HG02981 (cell line): ENCODE data around the gene AASDHPPT.
A peak's percentile ranks its signal among the peaks of the same experiment; 100 is the strongest.
"Not testable (repeated sequence)": the region's sequence is repeated elsewhere in the genome, so short reads cannot be mapped to it uniquely, and the experiment has no call there.

Experiments
- ATAC-seq: cut with Tn5 transposase; IDR thresholded peaks from one replicate; pipeline ENCODE4 v1.9.1; 2021; ENCODE audit warnings: mild to moderate bottlenecking, moderate library complexity; ENCODE audit not compliant: unreplicated experiment

AASDHPPT gene

GRCh38 chr11:106077609-106078455 is at the start of gene AASDHPPT:
Gene AASDHPPT, plus strand, starts transcription at chr11:106077662. Its CDS starts 49 bp downstream, at chr11:106077711.
- ATAC-seq = peak; percentile 11

- ATAC-seq = no peak
Measured at GRCh38 chr11:106030609-106031008, 46.9 kb upstream of the AASDHPPT start.

- ATAC-seq = no peak
Measured at GRCh38 chr11:106031202-106031810, 46.2 kb upstream of the AASDHPPT start.

- ATAC-seq = no peak
Measured at GRCh38 chr11:106031936-106032335, 45.5 kb upstream of the AASDHPPT start.

GRCh38 chr11:106032861-106033260 is 44.6 kb upstream of the AASDHPPT start:
- ATAC-seq = no peak

- ATAC-seq = no peak
Measured at GRCh38 chr11:106043540-106043939, 33.9 kb upstream of the AASDHPPT start.

- no peak for ATAC-seq
Measured at GRCh38 chr11:106047631-106048030, 29.8 kb upstream of the AASDHPPT start.

- no peak for ATAC-seq
Measured at GRCh38 chr11:106049727-106050476, 27.6 kb upstream of the AASDHPPT start.

- ATAC-seq = no peak
Measured at GRCh38 chr11:106051103-106051502, 26.4 kb upstream of the AASDHPPT start.

- ATAC-seq = not testable (repeated sequence)
Measured at GRCh38 chr11:106058377-106058776, 19.1 kb upstream of the AASDHPPT start.

- ATAC-seq = no peak
Measured at GRCh38 chr11:106059617-106060016, 17.8 kb upstream of the AASDHPPT start.

- ATAC-seq = no peak
Measured at GRCh38 chr11:106061249-106061784, 16.1 kb upstream of the AASDHPPT start.

GRCh38 chr11:106061954-106062949 is 15.2 kb upstream of the AASDHPPT start:
- ATAC-seq = no peak

- ATAC-seq = peak; percentile 53
Measured at GRCh38 chr11:106063009-106063408, 14.5 kb upstream of the AASDHPPT start.

- ATAC-seq = no peak
Measured at GRCh38 chr11:106070606-106071005, 6.9 kb upstream of the AASDHPPT start.

- ATAC-seq = no peak
Measured at GRCh38 chr11:106072804-106073203, 4.7 kb upstream of the AASDHPPT start.

- ATAC-seq = no peak
Measured at GRCh38 chr11:106076171-106076918, 1.1 kb upstream of the AASDHPPT start.

GRCh38 chr11:106076919-106077608 is 398 bp upstream of the AASDHPPT start, which contains the start of gene KBTBD3:
Gene KBTBD3, minus strand, starts transcription at chr11:106077347. Its CDS starts 18,250 bp downstream, at chr11:106059097.
- peak; percentile 92 for ATAC-seq

- no peak for ATAC-seq
Measured at GRCh38 chr11:106082096-106082495, 4.6 kb downstream of the AASDHPPT start.
